Measurements from ENCODE around the gene MPHOSPH6.

MPHOSPH6 gene

DNA sequence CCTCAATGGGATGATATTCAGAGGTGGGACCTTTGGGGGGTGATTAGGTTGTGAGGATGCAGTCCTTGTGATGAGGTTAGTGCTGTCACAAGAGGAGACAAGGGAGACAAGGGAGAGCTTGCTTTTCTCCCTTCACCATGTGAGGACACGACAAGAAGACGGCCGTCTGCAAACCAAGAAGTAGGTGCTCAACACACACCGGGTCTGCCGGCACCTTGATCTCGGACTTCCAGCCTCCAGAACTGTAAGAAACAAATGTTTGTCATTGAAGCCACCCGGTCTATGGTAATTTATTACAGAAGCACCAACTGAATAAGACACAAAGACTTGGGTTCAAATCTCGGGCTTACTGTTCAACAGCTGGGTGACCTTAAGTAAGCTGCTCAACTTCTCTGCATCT lies 64.9 kb downstream of the MPHOSPH6 start:
- no peak overlapping the region for H3K27ac ChIP-seq
- no peak for TF ChIP-seq CTCF (conservative IDR thresholded peaks at IDR 0.05)
